ENCODE data around the gene SERPINA3. TPM values are rescaled to one million over a fixed set of nuclear protein-coding genes. Genes with fewer than 3 reads are reported as not detected.

Gene SERPINA3
- total and polyA plus RNA-seq, 10 of the 15 experiments (the other 5 are each of a cell fraction or from before 2014, with no cell fraction given): 2.2 TPM; not detected in 9

- Histone ChIP-seq H4K20me1 (ENCODE audit: control insufficient read depth, insufficient read depth) (no peaks in the 10 kb centered on the region), H3K36me3 (ENCODE audit: control insufficient read depth in 2 of 2, insufficient read depth in 2 of 2, low read length in 1 of 2) (no peaks in the 10 kb centered on the region), H3K79me2 (ENCODE audit: control insufficient read depth, insufficient read depth, low read length) (no peaks in the 10 kb centered on the region), H3K27ac (ENCODE audit: control insufficient read depth, insufficient read depth) (no peak overlapping the region), H3K4me1 (ENCODE audit: control insufficient read depth, insufficient read depth, low read length) (no peaks in the 10 kb centered on the region), H3K9me3 (replicated peaks; ENCODE audit: control insufficient read depth, insufficient read depth, low read length) (no peaks in the 10 kb centered on the region; the same call in 2 of the 3 replicates), H3K4me3 (no peak overlapping the region), H3K4me2 (ENCODE audit: control insufficient read depth, insufficient read depth) (no peak overlapping the region), H3K27me3 (replicated peaks in 1 of 2; ENCODE audit: control insufficient read depth in 2 of 2, insufficient read depth in 2 of 2, low read length in 1 of 2) (no peaks in the 10 kb centered on the region), H2AFZ (ENCODE audit: control insufficient read depth, low read depth, low read length) (no peak overlapping the region), H3K9ac (ENCODE audit: control insufficient read depth, insufficient read depth, low read length) (no peak overlapping the region)
- ATAC-seq (no peak), FAIRE-seq (no peak), DNase-seq (ENCODE audit: low read depth, low spot score) (no peak)
- SMC1A ChIA-PET (ENCODE audit: uncharacterized antibody, unreplicated experiment): no interaction called here
- WGBS (ENCODE audit: insufficient coverage, insufficient replicate concordance, low lambda C conversion rate, missing lambda C conversion rate): 55% methylated on average over 18 of the region's 18 CpGs
- POLR2A ChIA-PET: no interaction called here
- RAD21 ChIA-PET (ENCODE audit: unreplicated experiment): no interaction called here
- no peak for TF ChIP-seq HDGF (IDR thresholded peaks at IDR 0.05)
- no peak for TF ChIP-seq E2F8 (IDR thresholded peaks at IDR 0.05; ENCODE audit: low read depth, partially characterized antibody)
- no peak for TF ChIP-seq IRF5 (IDR thresholded peaks at IDR 0.05; ENCODE audit: borderline replicate concordance)
- no peak for TF ChIP-seq PAX8 (IDR thresholded peaks at IDR 0.05)
- TF ChIP-seq TCF12 (IDR thresholded peaks at IDR 0.05; ENCODE audit: low read depth, low read length): no peak
- TF ChIP-seq, protein P1, sequence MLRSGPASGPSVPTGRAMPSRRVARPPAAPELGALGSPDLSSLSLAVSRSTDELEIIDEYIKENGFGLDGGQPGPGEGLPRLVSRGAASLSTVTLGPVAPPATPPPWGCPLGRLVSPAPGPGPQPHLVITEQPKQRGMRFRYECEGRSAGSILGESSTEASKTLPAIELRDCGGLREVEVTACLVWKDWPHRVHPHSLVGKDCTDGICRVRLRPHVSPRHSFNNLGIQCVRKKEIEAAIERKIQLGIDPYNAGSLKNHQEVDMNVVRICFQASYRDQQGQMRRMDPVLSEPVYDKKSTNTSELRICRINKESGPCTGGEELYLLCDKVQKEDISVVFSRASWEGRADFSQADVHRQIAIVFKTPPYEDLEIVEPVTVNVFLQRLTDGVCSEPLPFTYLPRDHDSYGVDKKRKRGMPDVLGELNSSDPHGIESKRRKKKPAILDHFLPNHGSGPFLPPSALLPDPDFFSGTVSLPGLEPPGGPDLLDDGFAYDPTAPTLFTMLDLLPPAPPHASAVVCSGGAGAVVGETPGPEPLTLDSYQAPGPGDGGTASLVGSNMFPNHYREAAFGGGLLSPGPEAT (IDR thresholded peaks at IDR 0.05; ENCODE audit: low read depth): no peak
- intact Hi-C loops (cut with micrococcal nuclease; ENCODE audit: unreplicated experiment): no loop called here
- CTCF ChIA-PET: no interaction called here
- BruUV-seq (replicated peaks): no TSS peak
- in situ Hi-C loops (cut with MboI): no loop called here
Measured at GRCh38 chr14:94643316-94644101, 31.3 kb downstream of the SERPINA3 start.

Data from GM12878 (cell line).